Measurements from ENCODE around the gene SLC37A4.
"Not testable (repeated sequence)": the region's sequence is repeated elsewhere in the genome, so short reads cannot be mapped to it uniquely, and the experiment has no call there.

Gene SLC37A4

DNA sequence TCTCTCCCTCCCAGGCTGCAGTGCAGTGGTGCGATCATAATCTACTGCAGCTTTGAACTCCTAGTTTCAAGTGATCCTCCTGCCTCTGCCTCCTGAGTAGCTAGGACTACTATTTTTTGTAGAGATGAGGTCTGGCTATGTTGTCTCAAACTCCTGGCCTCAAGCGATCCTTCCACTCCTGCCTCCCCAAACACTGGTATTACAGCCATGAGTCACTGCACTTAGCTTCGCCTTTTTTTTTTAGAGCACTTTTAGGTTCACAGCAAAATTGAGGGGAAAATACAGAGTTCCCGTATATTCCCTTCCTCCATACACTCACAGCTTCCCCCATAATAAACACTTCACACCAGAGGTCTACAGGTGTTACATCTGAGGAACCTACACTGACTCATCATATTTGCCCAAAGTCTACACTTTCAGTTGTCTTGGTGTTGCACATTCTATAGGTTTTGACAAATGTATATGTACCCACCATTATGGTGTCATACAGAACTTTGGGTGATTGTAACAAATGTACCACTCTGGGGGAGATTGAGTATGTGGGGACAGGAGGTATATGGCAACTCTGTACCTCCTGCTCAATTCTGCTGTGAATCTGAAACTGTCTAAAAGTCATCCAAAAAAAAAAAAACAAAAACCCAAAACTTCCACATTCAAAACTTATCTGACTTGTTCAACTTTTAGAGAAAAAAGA lies 11.3 kb upstream of the SLC37A4 start:
- no peak for DNase-seq

DNA sequence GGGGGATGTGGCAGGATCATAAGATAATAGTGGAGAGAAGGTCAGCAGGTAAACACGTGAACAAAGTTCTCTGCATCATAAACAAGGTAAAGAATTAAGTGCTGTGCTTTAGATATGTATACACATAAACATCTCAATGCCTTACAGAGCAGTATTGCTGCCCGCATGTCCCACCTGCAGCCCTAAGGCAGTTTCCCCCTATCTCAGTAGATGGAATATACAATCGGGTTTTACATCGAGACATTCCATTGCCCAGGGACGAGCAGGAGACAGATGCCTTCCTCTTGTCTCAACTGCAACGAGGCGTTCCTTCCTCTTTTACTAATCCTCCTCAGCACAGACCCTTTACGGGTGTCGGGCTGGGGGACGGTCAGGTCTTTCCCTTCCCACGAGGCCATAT lies 8.8 kb upstream of the SLC37A4 start:
- not testable (repeated sequence) for DNase-seq

DNA sequence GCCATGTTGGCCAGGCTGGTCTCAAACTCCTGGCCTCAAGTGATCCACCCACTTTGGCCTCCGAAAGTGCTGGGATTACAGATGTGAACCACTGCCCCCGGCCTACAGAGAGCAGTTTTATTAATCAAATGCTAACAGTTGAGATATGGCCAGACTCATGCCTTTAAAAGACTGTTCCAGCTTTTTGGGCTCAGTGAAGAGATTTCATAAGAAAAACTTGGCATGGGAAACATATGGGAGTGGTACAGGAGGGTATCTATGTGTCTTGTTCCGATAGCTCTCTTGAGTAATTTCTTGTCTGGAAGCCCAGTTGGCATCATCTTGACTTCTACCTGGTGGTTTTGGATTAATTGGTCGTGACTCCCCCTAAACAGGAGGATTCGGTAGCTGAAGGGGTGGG lies 8.2 kb upstream of the SLC37A4 start:
- DNase-seq, result no peak

DNA sequence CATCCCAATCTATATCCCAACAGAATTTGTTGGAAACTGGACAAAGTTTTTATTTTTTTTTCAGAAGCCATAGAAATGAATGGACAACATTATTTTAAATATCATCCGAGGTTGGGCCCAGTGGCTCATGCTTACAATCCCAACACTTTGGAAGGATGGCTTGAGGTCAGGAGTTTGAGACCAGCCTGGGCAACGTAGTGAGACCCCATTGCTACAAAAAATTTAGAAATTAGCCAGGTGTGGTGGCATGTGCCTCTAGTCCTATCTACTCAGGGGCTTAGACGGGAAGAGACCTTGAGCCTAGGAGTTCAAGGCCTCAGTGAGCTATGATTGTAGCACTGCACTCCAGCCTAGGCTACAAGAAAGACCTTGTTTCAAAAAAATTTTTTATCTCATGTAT lies 4.1 kb upstream of the SLC37A4 start:
- no peak for DNase-seq

DNA sequence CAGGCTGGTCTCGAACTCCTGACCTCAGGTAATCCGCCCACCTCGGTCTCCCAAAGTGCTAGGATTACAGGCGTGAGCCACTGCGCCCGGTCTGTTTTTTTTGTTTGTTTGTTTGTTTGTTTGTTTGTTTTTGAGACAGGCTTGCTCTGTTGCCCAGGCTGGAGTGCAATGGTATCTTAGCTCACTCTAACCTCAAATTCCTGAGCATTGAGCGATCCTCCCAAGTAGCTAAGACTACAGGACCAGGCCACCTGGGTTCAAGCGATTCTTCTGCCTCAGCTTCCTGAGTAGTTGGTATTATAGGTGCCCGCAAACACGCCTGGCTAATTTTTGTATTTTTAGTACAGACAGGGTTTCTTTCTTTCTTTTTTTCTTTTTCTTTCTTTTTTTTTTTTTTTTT lies 2.7 kb upstream of the SLC37A4 start:
- DNase-seq, result not testable (repeated sequence)

DNA sequence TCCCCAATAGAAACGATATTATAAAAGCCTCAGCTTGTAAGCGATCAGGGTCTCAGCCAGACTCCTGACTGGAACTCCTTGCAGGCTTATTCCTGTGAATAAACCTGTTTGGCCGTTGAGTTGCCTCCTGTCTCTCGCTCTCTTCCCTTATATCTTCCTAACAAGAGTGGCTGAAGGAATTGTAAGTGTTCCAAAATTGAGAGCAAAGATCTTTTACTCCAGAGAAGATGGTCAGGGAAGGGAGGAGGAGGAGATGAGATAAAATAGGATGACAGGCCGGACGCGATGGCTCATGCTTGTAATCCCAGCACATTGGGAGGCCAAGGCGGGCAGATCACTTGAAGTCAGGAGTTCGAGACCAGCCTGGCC lies 1.2 kb upstream of the SLC37A4 start:
- no peak for DNase-seq

DNA sequence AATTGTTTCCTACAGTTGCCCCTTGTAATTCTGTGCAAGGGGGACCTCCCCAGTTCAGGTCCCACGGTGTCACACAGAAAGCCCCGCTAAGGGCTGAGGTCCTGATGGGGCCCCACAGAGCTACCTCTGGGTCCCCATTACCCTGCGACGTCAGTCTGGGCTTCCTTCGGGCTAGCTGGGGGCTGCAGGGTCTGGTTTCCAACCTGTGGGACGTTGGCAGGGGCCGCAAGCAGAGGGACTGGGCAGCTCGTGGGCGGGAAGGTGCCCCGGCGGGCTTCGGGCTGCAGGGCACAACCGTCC lies 698 bp downstream of the SLC37A4 start:
- DNase-seq, result no peak

DNA sequence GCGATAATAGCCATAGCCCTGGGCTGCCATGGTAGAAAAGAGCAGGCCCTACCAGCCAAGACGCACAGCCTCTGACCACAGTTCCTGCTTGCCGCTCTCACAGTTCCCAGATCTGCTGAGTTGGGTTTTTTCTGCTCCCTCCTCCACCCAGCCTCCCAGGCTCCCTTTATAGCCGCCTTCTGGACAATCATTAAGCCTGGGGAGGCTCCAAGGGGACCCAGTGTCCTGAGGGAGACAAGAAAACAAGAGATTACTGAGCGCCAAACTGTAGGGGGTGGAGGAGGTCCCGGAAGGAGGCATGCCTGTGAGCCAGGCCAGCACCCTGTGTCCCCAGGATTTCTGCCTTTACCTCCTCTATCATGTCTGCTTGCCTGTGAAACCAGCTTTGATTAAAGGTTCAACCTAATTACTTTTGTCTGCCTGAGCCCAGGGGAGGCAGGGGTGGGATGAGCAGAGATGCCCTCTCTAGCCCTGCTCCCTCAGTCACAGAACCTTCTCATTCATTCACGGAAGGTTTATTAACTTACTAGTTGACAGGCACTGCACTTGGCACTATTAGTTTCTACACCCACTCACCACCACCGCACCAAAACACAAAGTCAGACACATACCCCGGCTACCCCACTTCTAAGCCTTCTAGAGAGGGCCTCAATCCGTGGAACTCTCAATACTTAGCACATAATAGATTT lies 1.2 kb downstream of the SLC37A4 start:
- DNase-seq, result no peak

DNA sequence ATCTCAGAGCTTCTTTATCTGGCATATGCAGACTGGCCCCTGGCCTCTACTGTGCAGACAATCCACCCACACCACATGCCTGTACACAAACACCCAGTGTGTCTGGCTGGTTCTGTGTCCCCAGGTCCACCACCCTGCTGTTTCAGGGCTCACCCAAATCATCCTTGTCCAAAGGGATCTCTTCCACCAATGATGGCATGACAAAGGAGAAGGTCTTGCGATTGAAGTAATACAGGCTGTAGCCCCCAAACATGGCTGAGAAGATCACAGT lies 1.7 kb downstream of the SLC37A4 start:
- no peak for DNase-seq

DNA sequence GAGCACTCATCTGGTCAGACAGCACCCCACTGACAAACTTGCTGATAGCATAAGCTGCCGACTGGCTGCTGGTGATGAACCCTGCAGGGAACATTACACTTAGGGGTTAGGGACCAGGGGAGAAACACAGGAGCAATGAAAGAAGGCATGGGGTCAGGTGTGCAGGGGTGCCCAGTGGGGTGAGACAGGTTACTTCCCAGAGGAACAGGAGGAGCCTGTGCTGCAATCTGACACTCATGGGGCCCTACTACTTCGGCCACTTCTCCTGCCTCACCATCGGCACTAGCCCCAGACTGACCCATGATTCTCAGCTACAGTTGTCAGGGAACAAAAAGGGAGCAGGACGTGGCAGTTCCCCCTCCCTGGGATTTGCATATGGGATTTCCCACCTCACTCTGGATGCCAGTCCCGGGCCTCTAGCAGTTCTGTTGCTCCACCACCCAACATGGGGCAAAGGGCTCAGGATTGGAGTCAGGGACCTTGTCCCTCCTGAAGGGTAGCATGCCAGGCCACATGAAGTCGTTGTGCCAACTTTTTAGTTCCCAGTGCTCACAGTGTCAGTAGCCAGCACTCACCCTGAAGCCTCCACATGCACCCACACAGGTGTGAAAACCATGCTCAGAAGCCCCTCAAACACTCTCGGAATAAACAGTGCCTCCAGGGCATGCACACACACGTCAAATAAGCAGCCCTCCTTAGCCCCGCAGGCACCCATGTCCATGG lies 2.2 kb downstream of the SLC37A4 start:
- no peak for DNase-seq

DNA sequence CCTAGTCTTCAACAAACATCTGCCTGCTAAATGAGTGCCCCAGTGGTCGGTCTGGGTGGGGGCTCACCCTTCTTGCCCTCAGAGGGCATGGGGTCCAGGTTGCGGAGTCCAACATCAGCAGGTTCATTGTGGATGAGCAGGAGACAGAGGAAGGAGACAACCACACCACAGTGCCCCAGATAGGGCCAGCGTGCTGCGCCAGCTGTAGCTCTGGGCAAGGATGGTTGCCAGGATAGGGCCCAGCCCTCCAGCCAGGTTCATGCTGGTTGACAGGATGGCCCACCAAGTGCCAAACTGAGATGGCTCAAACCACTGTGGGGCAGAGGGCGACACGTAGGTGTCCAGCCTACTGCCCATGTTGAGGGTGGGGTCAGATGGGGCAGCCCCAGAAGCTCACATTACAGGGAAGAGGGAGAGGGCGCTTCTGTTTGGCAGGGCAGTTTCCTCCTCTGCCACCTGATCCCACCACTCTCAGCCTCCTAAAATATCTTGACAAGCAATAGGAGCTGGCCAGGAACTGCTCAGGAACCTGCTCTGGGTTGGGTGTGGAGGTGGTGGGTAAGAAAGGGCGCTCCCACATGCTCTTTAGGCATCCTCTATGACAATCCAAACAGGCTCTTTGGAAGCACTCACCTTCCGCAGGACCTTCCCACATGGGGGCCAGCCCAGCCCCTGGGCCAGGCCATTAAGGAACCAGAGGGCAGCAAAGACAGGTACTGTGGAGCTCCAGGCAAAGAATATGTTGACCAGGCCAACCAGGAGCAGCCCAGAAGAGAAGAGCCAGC lies 2.9 kb downstream of the SLC37A4 start:
- no peak for DNase-seq

DNA sequence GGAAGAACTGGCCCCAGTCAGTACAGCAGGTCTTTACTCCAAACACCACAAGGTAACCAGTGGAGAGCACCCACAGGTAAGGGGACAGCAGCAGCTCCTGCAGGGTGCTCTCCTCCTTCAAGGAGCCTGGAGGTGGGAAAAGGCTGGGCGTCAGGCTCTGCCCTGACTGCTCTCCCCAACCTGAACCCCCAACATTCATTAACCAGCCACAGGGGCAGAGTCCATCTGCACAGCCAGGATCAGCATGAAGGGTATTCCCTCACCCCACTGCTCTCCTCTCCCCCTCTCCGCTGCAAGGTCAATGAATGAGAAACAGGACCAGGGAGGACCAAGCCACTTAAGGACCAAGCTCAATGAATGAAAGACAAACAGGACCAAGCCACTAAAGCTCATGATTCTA lies 3.7 kb downstream of the SLC37A4 start:
- no peak for DNase-seq

DNA sequence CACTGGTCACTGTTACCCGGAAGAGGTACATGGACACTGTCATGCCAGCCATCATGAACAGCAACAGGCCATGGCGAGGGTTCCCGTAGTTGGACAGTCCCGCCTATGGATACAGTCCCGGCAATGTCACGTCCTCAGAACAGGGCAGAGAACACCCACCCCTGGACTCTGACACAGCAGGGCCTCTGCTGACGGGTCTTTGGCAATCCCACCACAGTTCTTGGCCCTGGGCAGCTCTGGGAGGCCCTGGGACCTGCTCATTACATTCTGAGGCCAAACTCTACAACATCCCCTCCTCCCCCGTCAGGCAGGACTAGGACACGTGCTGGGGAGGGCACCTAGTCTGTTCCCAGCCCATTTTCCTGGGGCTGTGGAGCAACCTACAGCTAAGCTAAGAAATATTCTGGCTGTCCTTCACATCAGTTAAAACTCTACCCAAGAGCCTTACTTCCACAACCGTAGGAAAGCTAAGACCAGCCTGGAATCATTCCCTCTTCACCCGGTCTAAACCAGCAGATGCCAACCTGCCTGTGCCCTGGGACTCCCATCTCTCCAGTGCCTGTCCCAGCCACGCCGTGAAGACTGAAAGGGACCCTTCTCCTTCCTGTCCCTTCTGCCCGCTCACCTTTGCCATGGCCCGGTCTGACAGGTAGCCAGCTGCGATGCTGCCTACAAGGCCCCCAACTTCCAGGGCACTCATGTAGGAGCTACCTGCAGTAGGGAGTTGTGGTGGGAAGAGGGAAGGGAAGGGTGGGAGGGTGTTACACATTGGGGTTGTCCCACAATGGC lies 4.5 kb downstream of the SLC37A4 start:
- no peak for DNase-seq

DNA sequence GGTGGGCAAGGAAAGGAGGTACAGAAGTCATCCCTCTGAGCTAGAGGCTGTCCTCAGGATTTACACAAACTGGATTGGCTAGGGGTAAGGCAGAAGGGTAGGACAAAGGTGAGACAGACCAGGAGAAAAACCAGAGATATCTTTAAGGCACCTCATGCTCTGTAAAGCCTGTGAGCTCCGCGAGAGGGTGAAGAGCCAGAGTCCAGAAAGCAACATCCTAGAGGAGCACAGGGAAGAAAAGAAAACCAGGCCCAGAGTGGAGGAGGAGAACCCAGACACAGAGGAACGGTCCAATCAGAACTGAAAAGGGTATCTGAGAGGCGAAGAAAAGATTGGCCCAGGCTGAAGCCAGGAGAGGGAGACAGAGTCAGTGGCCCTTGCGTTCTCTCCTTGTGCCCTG lies 5.1 kb downstream of the SLC37A4 start:
- DNase-seq, result no peak

DNA sequence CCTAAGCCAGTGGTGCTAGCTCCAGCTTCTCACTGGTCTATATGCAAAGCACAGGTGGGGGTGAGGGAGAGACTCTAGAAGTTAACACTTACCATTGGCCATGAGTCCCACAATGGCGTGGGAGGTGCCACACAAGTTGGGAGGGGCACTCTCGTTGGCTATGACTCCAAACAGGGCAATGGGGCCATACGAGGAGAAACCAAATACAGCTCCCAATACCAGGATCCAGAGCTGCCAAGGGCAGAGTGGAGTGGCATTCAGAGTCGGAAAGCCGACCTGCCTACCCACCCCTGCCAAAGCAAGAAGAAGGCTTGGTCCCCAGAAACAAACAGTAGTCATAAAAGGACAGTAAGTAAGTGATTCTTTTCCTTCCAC lies 5.6 kb downstream of the SLC37A4 start:
- DNase-seq, result no peak

DNA sequence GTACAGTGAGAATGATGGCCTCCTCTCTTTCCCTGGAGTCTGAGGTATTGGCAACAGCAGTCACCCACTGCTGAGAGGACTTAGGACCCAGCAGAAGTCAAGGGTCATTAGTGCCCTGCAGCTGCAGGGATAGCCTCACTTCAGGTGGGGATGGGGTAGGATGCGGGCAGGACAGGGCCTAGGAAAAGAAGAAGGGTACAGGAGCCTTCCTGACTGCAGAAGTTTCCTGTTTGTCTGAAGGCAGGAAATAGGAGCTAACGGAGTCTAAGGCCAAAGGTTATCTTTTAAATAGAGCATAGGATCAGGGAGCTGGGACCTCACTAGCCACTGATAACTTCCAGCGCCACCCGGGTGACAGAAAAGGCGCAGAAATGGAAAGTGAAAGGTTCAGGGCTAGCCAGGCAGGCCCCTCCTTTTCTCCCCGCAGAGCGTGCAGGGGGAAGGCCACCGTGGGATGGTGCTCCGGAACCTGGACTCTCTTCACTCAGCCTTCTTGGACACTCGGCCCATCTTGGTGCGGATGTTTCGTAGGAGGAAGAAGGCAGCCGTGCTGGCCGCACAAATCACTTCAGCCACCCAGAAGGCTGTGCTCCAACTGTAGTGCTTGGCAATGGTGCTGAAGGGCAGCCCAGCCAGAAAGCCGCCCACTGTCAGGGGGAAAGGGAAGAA lies 6.1 kb downstream of the SLC37A4 start:
- DNase-seq, result no peak

DNA sequence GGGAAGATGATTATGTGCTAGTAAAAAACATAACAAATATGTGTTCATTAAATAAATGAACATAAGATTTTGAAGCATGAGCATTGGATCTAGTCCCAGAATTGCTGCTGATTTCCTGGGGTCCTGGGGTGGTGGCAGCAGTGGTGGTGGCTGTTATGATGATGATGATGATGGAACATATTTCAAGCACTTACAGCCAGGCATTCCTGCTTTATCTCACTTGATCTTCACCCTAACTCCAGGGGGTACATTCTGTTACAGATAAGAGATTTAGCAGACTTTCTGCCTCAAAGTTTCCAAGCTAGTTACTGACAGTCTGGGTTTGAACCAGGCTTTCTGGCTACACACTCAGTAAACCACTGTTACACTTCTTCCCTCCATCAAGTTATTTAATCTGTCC lies 6.9 kb downstream of the SLC37A4 start:
- no peak for DNase-seq

DNA sequence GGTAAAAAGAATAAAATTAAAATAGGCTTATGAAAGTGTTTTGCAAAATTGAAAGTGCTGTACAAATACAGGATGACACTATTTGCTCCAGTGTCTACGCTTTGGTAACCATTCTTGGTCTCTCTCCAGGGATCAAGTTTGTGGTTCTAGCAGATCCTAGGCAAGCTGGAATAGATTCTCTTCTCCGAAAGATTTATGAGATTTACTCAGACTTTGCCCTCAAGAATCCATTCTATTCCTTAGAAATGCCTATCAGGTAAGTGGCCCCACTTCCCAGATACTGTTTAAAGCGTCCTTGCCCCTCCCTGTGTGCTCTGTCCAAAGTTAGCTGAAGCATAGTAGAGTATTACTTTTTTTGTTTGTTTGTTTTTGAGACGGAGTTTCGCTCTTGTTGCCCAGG lies 9.0 kb downstream of the SLC37A4 start:
- no peak for DNase-seq

DNA sequence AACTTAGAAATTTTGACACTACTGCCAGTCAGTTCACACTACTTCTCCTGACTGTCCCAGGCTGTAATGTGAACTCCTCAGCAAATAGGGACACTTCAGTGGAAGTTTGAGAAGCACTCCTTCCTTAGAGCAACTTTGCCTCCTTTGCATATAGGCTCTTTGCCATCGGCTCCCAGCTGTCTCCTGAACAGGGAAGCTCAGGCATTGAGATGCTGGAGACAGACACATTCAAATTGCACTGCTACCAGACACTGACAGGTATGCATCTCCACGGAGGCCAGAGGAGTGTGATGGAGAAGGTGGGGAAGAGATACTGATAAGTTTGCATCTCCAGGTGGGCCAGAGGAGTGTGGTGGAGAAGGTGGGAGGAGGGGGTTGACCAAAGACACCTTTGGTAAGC lies 10.7 kb downstream of the SLC37A4 start:
- DNase-seq, result no peak

DNA sequence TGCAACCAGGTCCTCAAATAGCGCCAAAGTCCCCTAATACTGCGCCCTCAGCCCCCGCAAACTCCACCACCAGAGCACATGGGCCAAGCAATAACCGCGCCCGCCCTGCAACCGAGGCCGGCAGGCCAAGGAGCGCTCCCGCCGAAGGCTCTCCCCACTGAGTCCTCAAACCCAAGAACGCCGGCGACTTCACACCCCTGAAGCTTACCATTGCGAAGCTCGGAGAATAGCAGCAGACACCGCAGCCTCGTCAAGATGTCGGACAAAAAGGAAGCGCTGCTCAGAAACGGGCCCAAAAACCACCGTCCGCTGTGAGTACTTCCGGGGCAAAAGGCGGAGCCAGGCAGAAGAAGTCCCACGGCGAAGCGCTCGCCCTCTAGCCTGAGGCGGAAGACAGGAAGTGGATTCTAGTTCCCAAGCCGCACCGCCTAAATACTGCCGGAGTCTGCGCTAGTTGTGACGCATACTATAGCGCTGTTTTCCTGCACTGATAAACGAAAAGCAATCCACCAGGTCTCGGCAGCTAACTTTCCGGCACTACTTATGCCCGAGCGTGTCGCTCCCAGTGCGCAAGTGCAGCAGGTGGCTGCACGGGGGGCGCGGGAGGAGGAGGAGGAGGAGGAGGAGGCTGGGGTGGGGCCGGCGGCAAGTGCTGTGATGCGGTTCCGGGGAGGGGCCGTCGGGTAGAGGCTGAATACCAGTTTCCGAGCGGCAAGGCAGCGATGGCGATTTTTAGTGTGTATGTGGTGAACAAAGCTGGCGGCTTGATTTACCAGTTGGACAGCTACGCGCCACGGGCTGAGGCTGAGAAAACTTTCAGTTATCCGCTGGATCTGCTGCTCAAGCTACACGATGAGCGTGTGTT lies 12.4 kb downstream of the SLC37A4 start, which contains the start of the genes RPS25 and TRAPPC4:
RPS25 (minus strand) TSS at position 270 of the 865 bp plus-strand sequence; CDS start at position 211, 59 bp downstream.
TRAPPC4 (plus strand) TSS at position 693 of the 865 bp plus-strand sequence; CDS start at position 723, 30 bp downstream.
- DNase-seq, result peak; percentile 89

DNA sequence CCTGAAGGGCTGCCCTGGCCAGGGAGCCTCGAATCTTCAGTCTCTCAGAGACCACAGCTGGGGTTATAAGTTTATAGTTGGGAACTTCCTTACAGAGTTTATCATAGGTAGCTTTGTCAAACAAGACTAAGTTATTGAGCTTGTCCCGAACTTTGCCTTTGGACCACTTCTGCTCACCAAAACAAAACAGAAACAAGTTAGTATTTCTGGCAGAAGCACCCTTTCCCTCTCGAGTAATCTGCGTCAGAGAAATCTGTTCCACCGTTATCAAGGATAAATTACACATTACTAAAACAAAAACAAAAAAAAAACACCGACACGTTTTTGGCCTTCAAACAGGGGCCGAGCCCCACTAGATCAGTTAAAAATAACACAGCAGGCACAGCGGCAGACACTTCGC lies 13.3 kb downstream of the SLC37A4 start:
- DNase-seq, result not testable (repeated sequence)

All from SHP77 treated with DMSO at 0.1 percent for 48 hours (cell line).